SK-N-SH (cell line): ENCODE data around the gene TDP1. TPM values are rescaled to one million over a fixed set of nuclear protein-coding genes. Genes with fewer than 3 reads are reported as not detected.

ENCODE experiments used
- CTCF ChIA-PET: fragments of 300-600, 350-600 bp; formaldehyde crosslinking; extraction: SDS; loops from one replicate; lab custom pipeline; 2021; lab: Yijun Ruan, JAX
- POLR2A ChIA-PET: fragments of 350-600 bp; sonication (Branson Sonifier 250); formaldehyde crosslinking; extraction: SDS; loops from one replicate; lab custom pipeline; 2020; ENCODE audit warnings: antibody characterized with exemption, inconsistent platforms; lab: Yijun Ruan, JAX
- DNase-seq: peaks from one replicate; pipeline ENCODE4 v3.0.0; 2012
- H2AFZ ChIP-seq: fragments of 200-600 bp; sonication (generic); 2 replicates; pipeline ENCODE4 v1.8.1; 2016; ENCODE audit warnings: antibody characterized with exemption, mild to moderate bottlenecking, low read depth
- H3F3A ChIP-seq: fragments of 200-600 bp; sonication (generic); replicated peaks from 2 replicates; pipeline ENCODE3; 2016; ENCODE audit warnings: antibody characterized with exemption, mild to moderate bottlenecking; ENCODE audit not compliant: insufficient read depth
- H3K27ac ChIP-seq, 2 experiments: fragments of 200-500 bp in 1 of 2; fragments of 200-600 bp in 1 of 2; sonication (Bioruptor generic) in 1 of 2; sonication (generic), shearing (Covaris generic) in 1 of 2; 2 replicates each; pipeline versions ENCODE4 v1.5.1 to v1.6.1; 2014 to 2016; ENCODE audit warnings: low read depth in 2 of 2, inconsistent platforms in 1 of 2, low read length in 1 of 2, mild to moderate bottlenecking in 1 of 2, mixed read lengths in 1 of 2
- H3K27me3 ChIP-seq: fragments of 200-600 bp; sonication (generic), shearing (Covaris generic); 2 replicates; pipeline ENCODE4 v1.6.1; 2016; ENCODE audit warnings: mixed run types; ENCODE audit not compliant: insufficient read depth
- H3K36me3 ChIP-seq, 2 experiments: fragments of 200-500 bp in 1 of 2; fragments of 200-600 bp in 1 of 2; sonication (Bioruptor generic) in 1 of 2; sonication (generic) in 1 of 2; replicated peaks in 1 of 2; 2 replicates each; pipeline versions ENCODE3 to v1.5.1; 2014 to 2016; ENCODE audit warnings: low read length in 1 of 2, mild to moderate bottlenecking in 1 of 2; ENCODE audit not compliant: insufficient read depth in 2 of 2, control insufficient read depth in 1 of 2
- H3K4me1 ChIP-seq, 2 experiments: fragments of 200-500 bp in 1 of 2; fragments of 200-600 bp in 1 of 2; sonication (Bioruptor generic) in 1 of 2; sonication (generic), shearing (Covaris generic) in 1 of 2; 2 replicates each; pipeline versions ENCODE4 v1.5.1 to v1.6.1; 2014 to 2016; ENCODE audit warnings: low read depth in 1 of 2, low read length in 1 of 2, mixed run types in 1 of 2; ENCODE audit not compliant: insufficient read depth in 2 of 2, control insufficient read depth in 1 of 2
- H3K4me2 ChIP-seq: fragments of 200-600 bp; sonication (generic), shearing (Covaris generic); 2 replicates; pipeline ENCODE4 v1.6.1; 2017; ENCODE audit warnings: mixed run types
- H3K4me3 ChIP-seq, 2 experiments: fragments of 200-500 bp in 1 of 2; fragments of 200-600 bp in 1 of 2; sonication (Bioruptor generic) in 1 of 2; sonication (generic), shearing (Covaris generic) in 1 of 2; 2 replicates each; pipeline versions ENCODE4 v1.5.1 to v1.8.1; 2014 to 2016; ENCODE audit warnings: low read depth in 2 of 2, inconsistent platforms in 1 of 2, low read length in 1 of 2, mild to moderate bottlenecking in 1 of 2, mixed read lengths in 1 of 2, moderate library complexity in 1 of 2
- H3K79me2 ChIP-seq: fragments of 200-600 bp; sonication (generic); 2 replicates; pipeline ENCODE4 v1.8.1; 2017; ENCODE audit warnings: mild to moderate bottlenecking; ENCODE audit not compliant: insufficient read depth
- H3K9ac ChIP-seq: fragments of 200-600 bp; sonication (generic); 2 replicates; pipeline ENCODE4 v1.6.1; 2017; ENCODE audit warnings: mixed run types
- H3K9me2 ChIP-seq: fragments of 200-600 bp; sonication (generic); 2 replicates; pipeline ENCODE4 v1.6.1; 2017; ENCODE audit warnings: mixed run types
- H3K9me3 ChIP-seq: fragments of 200-600 bp; sonication (generic); 2 replicates; pipeline ENCODE4 v1.6.1; 2017; ENCODE audit warnings: mixed run types, mild to moderate bottlenecking, moderate library complexity
- H4K20me1 ChIP-seq: fragments of 200-600 bp; sonication (generic); 2 replicates; pipeline ENCODE4 v1.6.1; 2017; ENCODE audit warnings: mild to moderate bottlenecking, mixed run types; ENCODE audit not compliant: insufficient read depth
- EP300 ChIP-seq, 2 experiments: IDR thresholded peaks; 2 replicates each; pipeline versions ENCODE4 v1.4.0 to v1.6.1; 2012; ENCODE audit warnings: borderline replicate concordance in 1 of 2, low read depth in 1 of 2, low read length in 1 of 2
- FOSL2 ChIP-seq: IDR thresholded peaks from 2 replicates; pipeline ENCODE4 v1.4.0; 2012; ENCODE audit warnings: low read depth, mild to moderate bottlenecking, moderate library complexity, borderline replicate concordance
- FOXJ3 ChIP-seq: sonication (generic); formaldehyde crosslinking; IDR thresholded peaks from 2 replicates; pipeline ENCODE4 v1.5.1; 2020; ENCODE audit warnings: mild to moderate bottlenecking, missing genetic modification reagents
- JUND ChIP-seq: IDR thresholded peaks from 2 replicates; pipeline ENCODE4 v1.4.0; 2012
- MXI1 ChIP-seq: IDR thresholded peaks from 2 replicates; pipeline ENCODE4 v1.6.1; 2012; ENCODE audit warnings: mild to moderate bottlenecking, low read depth, low read length, improper control_type of control experiment
- RAD21 ChIP-seq: IDR thresholded peaks from 2 replicates; pipeline ENCODE4 v1.6.1; 2012; ENCODE audit warnings: mild to moderate bottlenecking, low read length
- RCOR1 ChIP-seq: fragments of 150-350 bp; IDR thresholded peaks from 2 replicates; pipeline ENCODE4 v1.6.1; 2017; ENCODE audit warnings: antibody characterized with exemption, low read length
- RFX5 ChIP-seq: IDR thresholded peaks from 2 replicates; pipeline ENCODE4 v1.6.1; 2012; ENCODE audit warnings: mild to moderate bottlenecking, improper control_type of control experiment, low read length
- SIN3A ChIP-seq: IDR thresholded peaks from 2 replicates; pipeline ENCODE4 v1.6.1; 2012; ENCODE audit warnings: low read depth, mild to moderate bottlenecking, low read length, moderate library complexity, borderline replicate concordance
- SMC3 ChIP-seq: IDR thresholded peaks from 2 replicates; pipeline ENCODE4 v1.6.1; 2012; ENCODE audit warnings: low read depth, low read length, improper control_type of control experiment
- WGBS: methylation state at CpG from one replicate; pipeline ENCODE4 v1.1.6; 2017; ENCODE audit warnings: low lambda C conversion rate; 5-methylcytosine and 5-hydroxymethylcytosine counted together
- polyA plus RNA-seq, 3 experiments: library from polyadenylated mRNA; depleted of rRNA; stranded (reverse); fragments of >200 nt; gene quantifications; 2 replicates each; pipeline ENCODE4 v1.2.3, GENCODE V29; 2012
- TF ChIP-seq, protein P1 (sequence below): fragments of 150-350 bp; IDR thresholded peaks from 2 replicates; pipeline ENCODE4 v1.6.1; 2017; ENCODE audit warnings: antibody characterized with exemption, low read length, low read depth, borderline replicate concordance
- TF ChIP-seq, protein P2 (sequence below): IDR thresholded peaks from 2 replicates; pipeline ENCODE4 v1.4.0; 2012; ENCODE audit warnings: low read depth, borderline replicate concordance
- TF ChIP-seq, protein P3 (sequence below): IDR thresholded peaks from 2 replicates; pipeline ENCODE4 v1.4.0; 2012; ENCODE audit warnings: low read depth, borderline replicate concordance

TDP1 gene
- polyA plus RNA-seq, 1 of the 3 experiments (the other 2 are of a cell fraction) = 14.5 TPM

- TF ChIP-seq FOXJ3 (CRISPR knock-in tag) = no peak
- no peak for TF ChIP-seq RFX5
- no peak for TF ChIP-seq EP300 (IDR thresholded peaks at IDR 0.05; ENCODE audit: borderline replicate concordance in 1 of 2, low read depth in 1 of 2, low read length in 1 of 2)
- TF ChIP-seq SMC3 = no peak
- TF ChIP-seq, protein P1, sequence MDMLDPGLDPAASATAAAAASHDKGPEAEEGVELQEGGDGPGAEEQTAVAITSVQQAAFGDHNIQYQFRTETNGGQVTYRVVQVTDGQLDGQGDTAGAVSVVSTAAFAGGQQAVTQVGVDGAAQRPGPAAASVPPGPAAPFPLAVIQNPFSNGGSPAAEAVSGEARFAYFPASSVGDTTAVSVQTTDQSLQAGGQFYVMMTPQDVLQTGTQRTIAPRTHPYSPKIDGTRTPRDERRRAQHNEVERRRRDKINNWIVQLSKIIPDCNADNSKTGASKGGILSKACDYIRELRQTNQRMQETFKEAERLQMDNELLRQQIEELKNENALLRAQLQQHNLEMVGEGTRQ = no peak
- TF ChIP-seq FOSL2 = no peak
- no peak for TF ChIP-seq RAD21
- no peak for TF ChIP-seq RCOR1
- WGBS = 41% methylated on average over 1 of the region's 1 CpG
- Histone ChIP-seq H4K20me1 (no peaks in the 10 kb centered on the region), H3K9me3 (no peaks in the 10 kb centered on the region), H2AFZ (no peak overlapping the region), H3K4me1 (no peaks in the 10 kb centered on the region), H3K27ac (no peak overlapping the region), H3K4me3 (no peak overlapping the region), H3K4me2 (no peak overlapping the region), H3K9ac (no peak overlapping the region), H3F3A (peaks cover 2% of the 10 kb centered on the region), H3K79me2 (no peaks in the 10 kb centered on the region), H3K27me3 (no peaks in the 10 kb centered on the region; the same call in 1 of the 2 replicates), H3K9me2 (no peaks in the 10 kb centered on the region), H3K36me3 (no peaks in the 10 kb centered on the region)
- ChIA-PET CTCF (interaction anchor here (0.8 to 1.8 kb wide), 2 partner anchors 50 to 181 kb away, joined by 3 to 5 read pairs; no protein-coding TSS in a partner anchor), POLR2A (no interaction called here)
- no peak for DNase-seq
These were observed 99.1 kb downstream of the TDP1 start for GRCh38 chr14:90054803-90055202.

DNA sequence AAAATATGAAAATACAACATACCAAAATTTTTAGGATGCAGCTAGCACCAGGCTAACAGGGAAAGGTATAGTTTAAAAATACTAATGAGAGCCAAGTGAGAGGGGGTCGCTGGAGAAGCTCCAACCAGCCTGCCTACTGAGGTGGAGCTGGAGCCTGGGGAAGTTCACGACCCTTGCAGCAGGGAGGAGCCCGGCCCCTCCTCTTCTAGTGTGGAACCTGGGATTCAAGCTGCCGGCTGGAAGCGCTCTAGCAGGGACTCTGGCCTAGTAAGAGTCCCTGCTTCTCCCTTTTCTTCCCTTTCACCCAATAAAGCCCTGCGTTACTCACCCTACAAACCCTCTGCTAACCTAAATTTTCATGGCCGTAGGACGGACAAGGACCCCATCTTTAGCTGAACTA, 101.1 kb downstream of the TDP1 start:
- no peaks in the 10 kb centered on the region for H3K36me3 ChIP-seq
- ChIA-PET POLR2A (no interaction called here), CTCF (interaction anchor here (1.5 to 1.8 kb wide), 2 partner anchors 83 to 179 kb away, joined by 4 to 5 read pairs; no protein-coding TSS in a partner anchor)
- H4K20me1 ChIP-seq = no peaks in the 10 kb centered on the region
- no peak for TF ChIP-seq SIN3A
- TF ChIP-seq JUND = no peak
- no peak for TF ChIP-seq EP300 (IDR thresholded peaks at IDR 0.05; ENCODE audit: borderline replicate concordance in 1 of 2, low read depth in 1 of 2, low read length in 1 of 2)
- TF ChIP-seq, protein P2, sequence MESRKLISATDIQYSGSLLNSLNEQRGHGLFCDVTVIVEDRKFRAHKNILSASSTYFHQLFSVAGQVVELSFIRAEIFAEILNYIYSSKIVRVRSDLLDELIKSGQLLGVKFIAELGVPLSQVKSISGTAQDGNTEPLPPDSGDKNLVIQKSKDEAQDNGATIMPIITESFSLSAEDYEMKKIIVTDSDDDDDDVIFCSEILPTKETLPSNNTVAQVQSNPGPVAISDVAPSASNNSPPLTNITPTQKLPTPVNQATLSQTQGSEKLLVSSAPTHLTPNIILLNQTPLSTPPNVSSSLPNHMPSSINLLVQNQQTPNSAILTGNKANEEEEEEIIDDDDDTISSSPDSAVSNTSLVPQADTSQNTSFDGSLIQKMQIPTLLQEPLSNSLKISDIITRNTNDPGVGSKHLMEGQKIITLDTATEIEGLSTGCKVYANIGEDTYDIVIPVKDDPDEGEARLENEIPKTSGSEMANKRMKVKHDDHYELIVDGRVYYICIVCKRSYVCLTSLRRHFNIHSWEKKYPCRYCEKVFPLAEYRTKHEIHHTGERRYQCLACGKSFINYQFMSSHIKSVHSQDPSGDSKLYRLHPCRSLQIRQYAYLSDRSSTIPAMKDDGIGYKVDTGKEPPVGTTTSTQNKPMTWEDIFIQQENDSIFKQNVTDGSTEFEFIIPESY = no peak
- TF ChIP-seq, protein P3, sequence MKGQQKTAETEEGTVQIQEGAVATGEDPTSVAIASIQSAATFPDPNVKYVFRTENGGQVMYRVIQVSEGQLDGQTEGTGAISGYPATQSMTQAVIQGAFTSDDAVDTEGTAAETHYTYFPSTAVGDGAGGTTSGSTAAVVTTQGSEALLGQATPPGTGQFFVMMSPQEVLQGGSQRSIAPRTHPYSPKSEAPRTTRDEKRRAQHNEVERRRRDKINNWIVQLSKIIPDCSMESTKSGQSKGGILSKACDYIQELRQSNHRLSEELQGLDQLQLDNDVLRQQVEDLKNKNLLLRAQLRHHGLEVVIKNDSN = no peak
- no peak for TF ChIP-seq MXI1
- H3K27me3 ChIP-seq = peaks cover 14% of the 10 kb centered on the region
- H3K79me2 ChIP-seq = no peaks in the 10 kb centered on the region
- no peak for DNase-seq
- no peak overlapping the region for H3K4me3 ChIP-seq
- no peak overlapping the region for H3K9ac ChIP-seq
- H3F3A ChIP-seq = peaks cover 2% of the 10 kb centered on the region
- H3K4me1 ChIP-seq = peaks cover 0 to 11% of the 10 kb centered on the region in 2 experiments; a peak in 1 of 4 replicates
- no peak overlapping the region for H3K27ac ChIP-seq
- H3K9me2 ChIP-seq = no peaks in the 10 kb centered on the region
- no peak overlapping the region for H2AFZ ChIP-seq
- no peaks in the 10 kb centered on the region for H3K9me3 ChIP-seq
- H3K4me2 ChIP-seq = no peak overlapping the region
- 76% methylated on average over 7 of the region's 8 CpGs for WGBS
